H1 (cell line): ENCODE results near the gene POLR2L. TPM values are rescaled to one million over a fixed set of nuclear protein-coding genes. Genes with fewer than 3 reads are reported as not detected.

ENCODE experiments used
- CTCF ChIA-PET: fragments of 300-600 bp; sonication (Branson Sonifier 250); formaldehyde crosslinking; loops from one replicate; lab custom pipeline; 2021; ENCODE audit not compliant: partially characterized antibody; lab: Charles Lee
- POLR2A ChIA-PET: fragments of 300-600 bp; sonication (Branson Sonifier 250); formaldehyde crosslinking; loops from one replicate; lab custom pipeline; 2021; ENCODE audit warnings: inconsistent platforms; ENCODE audit not compliant: partially characterized antibody; lab: Charles Lee
- DNase-seq, 2 experiments: peaks; one replicate each; pipeline versions ENCODE4 v3.0.0 to v3.0.0-alpha.2; 2010 to 2022; ENCODE audit warnings: low spot score in 2 of 2, low read depth in 1 of 2, mixed read lengths in 1 of 2
- FAIRE-seq: peaks from 2 replicates; lab custom pipeline; 2011; peaks lifted over from hg19 to GRCh38; lab: Jason Lieb, UNC
- H2AFZ ChIP-seq: 2 replicates; pipeline ENCODE4 v1.8.1; 2012; ENCODE audit warnings: low read length, inconsistent platforms
- H2AK5ac ChIP-seq: 2 replicates; pipeline ENCODE4 v1.6.1; 2013; ENCODE audit warnings: low read depth, low read length
- H2BK120ac ChIP-seq: replicated peaks from 2 replicates; pipeline ENCODE3; 2013; ENCODE audit warnings: low read depth, low read length, inconsistent platforms
- H2BK12ac ChIP-seq: 2 replicates; pipeline ENCODE4 v1.6.1; 2013; ENCODE audit warnings: low read depth, low read length
- H2BK15ac ChIP-seq: 2 replicates; pipeline ENCODE4 v1.6.1; 2013; ENCODE audit warnings: low read length
- H2BK20ac ChIP-seq: 2 replicates; pipeline ENCODE4 v1.6.1; 2013; ENCODE audit warnings: low read length
- H2BK5ac ChIP-seq: 2 replicates; pipeline ENCODE4 v1.6.1; 2013; ENCODE audit warnings: low read depth, low read length
- H3K14ac ChIP-seq: 2 replicates; pipeline ENCODE4 v1.6.1; 2013; ENCODE audit warnings: inconsistent platforms; ENCODE audit not compliant: insufficient read length
- H3K18ac ChIP-seq: 2 replicates; pipeline ENCODE4 v1.6.1; 2013; ENCODE audit warnings: low read length; ENCODE audit errors: extremely low read depth
- H3K23ac ChIP-seq: 2 replicates; pipeline ENCODE4 v1.6.1; 2013; ENCODE audit warnings: inconsistent platforms; ENCODE audit not compliant: insufficient read length
- H3K23me2 ChIP-seq: 2 replicates; pipeline ENCODE4 v1.6.1; 2013; ENCODE audit warnings: low read depth, low read length
- H3K27ac ChIP-seq: 2 replicates; pipeline ENCODE4 v1.6.1; 2011; ENCODE audit warnings: low read depth, low read length, inconsistent platforms
- H3K27me3 ChIP-seq, 4 experiments: replicated peaks in 1 of 4; 1 replicate in 1 of 4; 2 replicates in 3 of 4; pipeline versions ENCODE4 v1.6.1 to v1.8.1; 2011 to 2013; ENCODE audit warnings: low read length in 3 of 4, mild to moderate bottlenecking in 3 of 4, inconsistent platforms in 2 of 4, mixed read lengths in 2 of 4, moderate library complexity in 1 of 4; ENCODE audit not compliant: control insufficient read depth in 3 of 4, insufficient read depth in 3 of 4; ENCODE audit errors: extremely low read depth in 1 of 4
- H3K36me3 ChIP-seq, 4 experiments: 2 replicates each; pipeline versions ENCODE4 v1.6.1 to v1.8.1; 2011 to 2013; ENCODE audit warnings: mild to moderate bottlenecking in 4 of 4, low read length in 3 of 4, moderate library complexity in 2 of 4, control low read depth in 1 of 4, inconsistent platforms in 1 of 4; ENCODE audit not compliant: insufficient read depth in 4 of 4, control insufficient read depth in 2 of 4
- H3K4ac ChIP-seq: replicated peaks from 2 replicates; pipeline ENCODE3; 2013; ENCODE audit warnings: low read length, low read depth, mixed read lengths, inconsistent platforms; ENCODE audit not compliant: insufficient read length
- H3K4me1 ChIP-seq, 4 experiments: replicated peaks in 1 of 4; 1 replicate in 1 of 4; 2 replicates in 3 of 4; pipeline versions ENCODE4 v1.6.1 to v1.8.1; 2011 to 2013; ENCODE audit warnings: low read length in 3 of 4, inconsistent platforms in 2 of 4, mixed read lengths in 1 of 4; ENCODE audit not compliant: insufficient read depth in 4 of 4, control insufficient read depth in 3 of 4
- H3K4me2 ChIP-seq, 2 experiments: 2 replicates each; pipeline versions ENCODE4 v1.6.1 to v1.8.1; 2011 to 2013; ENCODE audit warnings: low read depth in 2 of 2, low read length in 2 of 2, control low read depth in 1 of 2, inconsistent platforms in 1 of 2, mild to moderate bottlenecking in 1 of 2; ENCODE audit not compliant: insufficient read depth in 1 of 2
- H3K4me3 ChIP-seq, 4 experiments: fragments of 200-600, 300-600 bp in 1 of 4; sonication (generic), shearing (Covaris generic), sonication (Bioruptor Twin) in 1 of 4; 2 replicates each; pipeline versions ENCODE4 v1.5.1 to v1.8.1; 2011 to 2016; ENCODE audit warnings: low read length in 4 of 4, low read depth in 3 of 4, control low read depth in 2 of 4, inconsistent platforms in 2 of 4, mild to moderate bottlenecking in 2 of 4, mixed read lengths in 1 of 4, moderate library complexity in 1 of 4; ENCODE audit not compliant: insufficient read depth in 2 of 4; ENCODE audit errors: extremely low read depth in 1 of 4
- H3K56ac ChIP-seq: replicated peaks from 2 replicates; pipeline ENCODE3; 2013; ENCODE audit warnings: low read depth, mild to moderate bottlenecking, mixed read lengths, low read length, inconsistent platforms; ENCODE audit not compliant: insufficient read length
- H3K79me1 ChIP-seq: 2 replicates; pipeline ENCODE4 v1.6.1; 2013; ENCODE audit warnings: low read depth, low read length, control low read depth
- H3K79me2 ChIP-seq, 2 experiments: 2 replicates each; pipeline versions ENCODE4 v1.6.1 to v1.8.1; 2012 to 2013; ENCODE audit warnings: low read length in 2 of 2, mild to moderate bottlenecking in 2 of 2, inconsistent platforms in 1 of 2; ENCODE audit not compliant: insufficient read depth in 2 of 2, control insufficient read depth in 1 of 2
- H3K9ac ChIP-seq, 4 experiments: replicated peaks in 1 of 4; 1 replicate in 1 of 4; 2 replicates in 3 of 4; pipeline versions ENCODE4 v1.6.1 to v1.8.1; 2011 to 2013; ENCODE audit warnings: low read depth in 3 of 4, low read length in 3 of 4, control low read depth in 2 of 4, mild to moderate bottlenecking in 2 of 4, moderate library complexity in 2 of 4, inconsistent platforms in 1 of 4; ENCODE audit errors: extremely low read depth in 1 of 4
- H3K9me3 ChIP-seq, 2 experiments: 2 replicates each; pipeline versions ENCODE4 v1.6.1 to v1.8.1; 2012 to 2013; ENCODE audit warnings: mild to moderate bottlenecking in 2 of 2, moderate library complexity in 2 of 2, control low read depth in 1 of 2, inconsistent platforms in 1 of 2, low read depth in 1 of 2, low read length in 1 of 2, mixed read lengths in 1 of 2; ENCODE audit not compliant: insufficient read depth in 2 of 2
- H4K20me1 ChIP-seq, 2 experiments: replicated peaks in 1 of 2; 2 replicates each; pipeline versions ENCODE3 to v1.8.1; 2011 to 2013; ENCODE audit warnings: inconsistent platforms in 2 of 2, low read length in 2 of 2, mild to moderate bottlenecking in 1 of 2; ENCODE audit not compliant: insufficient read depth in 2 of 2, control insufficient read depth in 1 of 2
- H4K5ac ChIP-seq: 2 replicates; pipeline ENCODE4 v1.6.1; 2013; ENCODE audit warnings: low read length, low read depth, mixed read lengths, inconsistent platforms; ENCODE audit not compliant: insufficient read length
- H4K8ac ChIP-seq: 2 replicates; pipeline ENCODE4 v1.8.0; 2013; ENCODE audit warnings: mild to moderate bottlenecking, moderate library complexity, low read length, inconsistent platforms; ENCODE audit not compliant: insufficient read depth; ENCODE audit errors: extremely low read depth
- H4K91ac ChIP-seq: replicated peaks from 2 replicates; pipeline ENCODE3; 2013; ENCODE audit warnings: low read length, mixed read lengths, inconsistent platforms; ENCODE audit not compliant: insufficient read length
- CREB1 ChIP-seq: IDR thresholded peaks from 2 replicates; pipeline ENCODE4 v1.6.1; 2012; ENCODE audit warnings: inconsistent platforms
- WGBS, 2 experiments: shearing (Covaris generic) in 1 of 2; methylation state at CpG; one replicate each; pipeline versions ENCODE4 v1.1.6 to v1.1.7; 2013 to 2015; ENCODE audit warnings: low lambda C conversion rate in 2 of 2, mixed read lengths in 2 of 2, inconsistent platforms in 1 of 2, low coverage in 1 of 2, missing lambda C conversion rate in 1 of 2; ENCODE audit not compliant: insufficient replicate concordance in 2 of 2, insufficient coverage in 1 of 2, insufficient read length in 1 of 2; ENCODE audit errors: extremely low coverage in 1 of 2, missing lambda C conversion rate in 1 of 2; 5-methylcytosine and 5-hydroxymethylcytosine counted together
- polyA plus RNA-seq, 7 experiments: library from polyadenylated mRNA; depleted of rRNA in 3 of 7; stranded (reverse) in 5 of 7; unstranded in 2 of 7; fragments of >200 nt in 5 of 7; fragments of 200-250 nt in 2 of 7; gene quantifications; 1 replicate in 5 of 7; 2 replicates in 1 of 7; 4 replicates in 1 of 7; pipeline versions ENCODE4 v1.2.1 to v1.2.3, GENCODE V29; 2011 to 2013; ENCODE audit warnings: missing spikeins in 2 of 7, mixed read lengths in 2 of 7
- total RNA-seq: library from RNA; stranded (reverse); fragmentation: NEBNext Ultra II Directional; extraction: Animal tissue kit (Norgen Biotek cat#: 25700); gene quantifications from 2 replicates; pipeline ENCODE4 v1.2.1, GENCODE V29; 2021

The POLR2L gene
- total and polyA plus RNA-seq, 2 of the 8 experiments (the other 6 are each of a cell fraction or from before 2014, with no cell fraction given), result 140 to 151 TPM

DNA sequence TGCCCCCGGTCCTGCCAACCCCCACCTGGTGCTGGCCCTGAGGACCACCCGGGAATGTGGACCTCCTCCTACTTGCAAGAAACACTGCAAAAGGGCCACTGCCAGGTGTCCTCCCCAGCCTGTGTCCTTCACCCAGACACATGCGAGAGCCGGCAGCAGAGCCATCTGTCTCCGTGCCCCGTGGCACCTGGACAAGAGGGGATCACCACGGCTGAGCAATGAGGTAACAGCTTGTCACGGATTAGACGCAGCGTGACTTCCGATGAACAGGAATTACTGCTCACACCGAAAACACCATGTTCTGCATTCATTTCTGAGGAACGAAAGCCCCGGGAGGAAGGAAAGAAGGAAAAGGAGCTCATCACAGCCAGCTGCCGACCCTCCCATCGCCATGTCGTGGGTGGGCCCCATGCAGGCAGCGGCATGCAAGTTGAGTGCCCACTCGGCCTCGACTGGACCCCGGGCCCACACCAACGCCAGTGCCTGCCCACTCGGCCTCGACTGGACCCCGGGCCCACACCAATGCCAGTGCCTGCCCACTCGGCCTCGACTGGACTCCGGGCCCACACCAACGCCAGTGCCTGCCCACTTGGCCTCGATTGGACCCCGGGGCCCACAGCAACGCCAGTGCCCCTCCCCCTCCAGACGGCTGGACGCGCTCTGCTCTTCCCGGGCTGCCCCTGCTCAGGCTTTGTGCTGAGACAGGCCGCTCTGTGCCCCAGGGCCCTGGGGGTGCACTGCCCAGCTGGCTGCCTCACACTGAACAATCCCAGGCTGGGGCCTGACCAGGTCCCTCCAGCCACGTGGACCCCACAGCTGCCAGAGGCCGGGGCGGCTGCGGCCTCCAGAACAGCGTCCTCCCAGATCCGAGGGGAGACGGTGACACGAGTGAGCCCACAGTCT, 46.2 kb upstream of the POLR2L start:
- no peak overlapping the region for H4K5ac ChIP-seq
- no peak overlapping the region for H2BK15ac ChIP-seq
- H3K18ac ChIP-seq, result no peak overlapping the region
- ChIA-PET POLR2A (interaction anchor here (0.6 to 2.0 kb wide), 5 partner anchors 12 to 46 kb away, joined by 3 to 6 read pairs (median 3); partner anchors contain the start of genes CHID1 and TSPAN4), CTCF (interaction anchor here (0.6 to 4.9 kb wide), 11 partner anchors 10 to 163 kb away, joined by 3 to 25 read pairs (median 5); no protein-coding TSS in a partner anchor)
- no peak overlapping the region for H3K56ac ChIP-seq
- TF ChIP-seq CREB1, result no peak
- H3K36me3 ChIP-seq, result peaks cover 2 to 12% (median 7%) of the 10 kb centered on the region in 4 experiments; a peak in 4 of 8 replicates
- H3K4me2 ChIP-seq, result no peak overlapping the region
- H3K79me2 ChIP-seq, result no peaks in the 10 kb centered on the region
- H2BK20ac ChIP-seq, result no peak overlapping the region
- no peak for FAIRE-seq
- no peaks in the 10 kb centered on the region for H3K23me2 ChIP-seq
- H3K23ac ChIP-seq, result no peak overlapping the region
- WGBS, 2 experiments, result 94% methylated on average over 41 of the region's 45 CpGs; no CpG with 5 or more reads in 1 of the 2 experiments
- no peak overlapping the region for H2AFZ ChIP-seq
- no peak for DNase-seq
- H4K20me1 ChIP-seq, result peaks cover 3 to 19% of the 10 kb centered on the region in 2 experiments
- no peaks in the 10 kb centered on the region for H3K27me3 ChIP-seq
- H3K9ac ChIP-seq, result no peak overlapping the region
- H3K4me3 ChIP-seq, result no peak overlapping the region
- no peak overlapping the region for H3K14ac ChIP-seq
- no peak overlapping the region for H2AK5ac ChIP-seq
- no peaks in the 10 kb centered on the region for H3K9me3 ChIP-seq
- H3K27ac ChIP-seq, result no peak overlapping the region
- H4K8ac ChIP-seq, result no peak overlapping the region
- no peak overlapping the region for H2BK12ac ChIP-seq
- no peaks in the 10 kb centered on the region for H3K79me1 ChIP-seq
- H3K4me1 ChIP-seq, result peaks cover 0 to 5% (median 3%) of the 10 kb centered on the region in 4 experiments; a peak in 2 of 7 replicates
- H3K4ac ChIP-seq, result no peak overlapping the region
- no peak overlapping the region for H2BK120ac ChIP-seq
- no peak overlapping the region for H4K91ac ChIP-seq
- no peak overlapping the region for H2BK5ac ChIP-seq
